Keratinocyte (primary cell): ENCODE measurements around the gene CARMIL1. TPM values are rescaled to one million over a fixed set of nuclear protein-coding genes. Genes with fewer than 3 reads are reported as not detected.
"Not testable (repeated sequence)": the region's sequence is repeated elsewhere in the genome, so short reads cannot be mapped to it uniquely, and the experiment has no call there.

Source experiments
- DNase-seq: peaks from one replicate; pipeline ENCODE4 v3.0.0-alpha.2; 2011; ENCODE audit warnings: low read depth, missing footprints, low spot score
- FAIRE-seq: peaks from 2 replicates; lab custom pipeline; 2011; peaks lifted over from hg19 to GRCh38; lab: Jason Lieb, UNC
- H2AFZ ChIP-seq: 2 replicates; pipeline ENCODE4 v1.6.0; 2012; ENCODE audit warnings: low read length, control low read depth, inconsistent platforms; ENCODE audit not compliant: control insufficient read depth
- H3K27ac ChIP-seq: 2 replicates; pipeline ENCODE4 v1.5.1; 2011; ENCODE audit warnings: low read length; ENCODE audit not compliant: control insufficient read depth, insufficient read depth
- H3K27me3 ChIP-seq: 3 replicates; pipeline ENCODE4 v1.6.0; 2011; ENCODE audit warnings: low read length; ENCODE audit not compliant: control insufficient read depth, insufficient read depth; ENCODE audit errors: extremely low read depth
- H3K36me3 ChIP-seq, 2 experiments: 2 replicates in 1 of 2; 3 replicates in 1 of 2; pipeline ENCODE4 v1.5.1; 2011; ENCODE audit warnings: low read length in 2 of 2, mild to moderate bottlenecking in 1 of 2; ENCODE audit not compliant: control insufficient read depth in 2 of 2, insufficient read depth in 2 of 2; ENCODE audit errors: extremely low read depth in 1 of 2
- H3K4me1 ChIP-seq: 3 replicates; pipeline ENCODE4 v1.5.1; 2011; ENCODE audit warnings: low read length; ENCODE audit not compliant: control insufficient read depth, insufficient read depth; ENCODE audit errors: extremely low read depth
- H3K4me2 ChIP-seq: 3 replicates; pipeline ENCODE4 v1.6.0; 2011; ENCODE audit warnings: low read depth, low read length; ENCODE audit not compliant: control insufficient read depth, insufficient read depth; ENCODE audit errors: extremely low read depth
- H3K4me3 ChIP-seq, 3 experiments: fragments of 200-600 bp in 1 of 3; sonication (generic) in 1 of 3; 2 replicates in 2 of 3; 3 replicates in 1 of 3; pipeline ENCODE4 v1.5.1; 2011 to 2016; ENCODE audit warnings: low read length in 3 of 3, mild to moderate bottlenecking in 3 of 3, control low read depth in 2 of 3, inconsistent platforms in 1 of 3, low read depth in 1 of 3, mixed read lengths in 1 of 3, mixed run types in 1 of 3, moderate library complexity in 1 of 3; ENCODE audit not compliant: control insufficient read depth in 2 of 3, insufficient read depth in 2 of 3; ENCODE audit errors: extremely low read depth in 1 of 3
- H3K79me2 ChIP-seq: 2 replicates; pipeline ENCODE4 v1.6.0; 2012; ENCODE audit warnings: low read length; ENCODE audit not compliant: control insufficient read depth, insufficient read depth
- H3K9ac ChIP-seq: 3 replicates; pipeline ENCODE4 v1.6.0; 2011; ENCODE audit warnings: low read length; ENCODE audit not compliant: control insufficient read depth, insufficient read depth; ENCODE audit errors: extremely low read depth
- H3K9me1 ChIP-seq: 3 replicates; pipeline ENCODE4 v1.6.0; 2011; ENCODE audit warnings: low read length; ENCODE audit not compliant: control insufficient read depth, insufficient read depth; ENCODE audit errors: extremely low read depth
- H3K9me3 ChIP-seq: 2 replicates; pipeline ENCODE4 v1.5.1; 2012; ENCODE audit warnings: low read depth, low read length; ENCODE audit not compliant: control insufficient read depth
- H4K20me1 ChIP-seq: 3 replicates; pipeline ENCODE4 v1.6.0; 2011; ENCODE audit warnings: low read length; ENCODE audit not compliant: control insufficient read depth, insufficient read depth; ENCODE audit errors: extremely low read depth
- EZH2 ChIP-seq: IDR thresholded peaks from one replicate; pipeline ENCODE4 v1.6.1; 2012; ENCODE audit warnings: inconsistent platforms, mild to moderate bottlenecking, low read length, moderate library complexity
- dilution Hi-C: fragments of 300-500 bp; cut with MboI; formaldehyde crosslinking; loops from one replicate; pipeline ENCODE4 v1.7.0; 2020; ENCODE audit warnings: low sequenced_read_pairs; ENCODE audit not compliant: extremely low pct_ligation_motif_present
- polyA plus RNA-seq, 5 experiments: library from polyadenylated mRNA; depleted of rRNA in 3 of 5; stranded (reverse) in 3 of 5; stranded (forward) in 1 of 5; unstranded in 1 of 5; fragments of >200 nt; gene quantifications; 1 replicate in 1 of 5; 2 replicates in 3 of 5; 3 replicates in 1 of 5; pipeline versions ENCODE4 v1.2.1 to v1.2.3, GENCODE V29; 2011 to 2012; ENCODE audit warnings: missing spikeins in 2 of 5, low read depth in 1 of 5, low replicate concordance in 1 of 5
- TF ChIP-seq, protein P1 (sequence below), 3 experiments: IDR thresholded peaks in 1 of 3; conservative IDR thresholded peaks in 1 of 3; optimal IDR thresholded peaks in 1 of 3; 2 replicates in 2 of 3; 3 replicates in 1 of 3; pipeline versions ENCODE3 to v1.5.1; 2011; ENCODE audit warnings: low read length in 3 of 3, mild to moderate bottlenecking in 3 of 3, moderate library complexity in 2 of 3, control low read depth in 1 of 3, inconsistent platforms in 1 of 3; ENCODE audit not compliant: insufficient read depth in 2 of 3; ENCODE audit errors: extremely low read depth in 1 of 3

The CARMIL1 gene
- polyA plus RNA-seq, 1 donor (not counting 4 experiments of a cell fraction or from before 2014, with no cell fraction given): 18.9 TPM

GRCh38 chr6:25442898-25443297 lies 163.7 kb downstream of the CARMIL1 start:
- Histone ChIP-seq H2AFZ (no peak overlapping the region), H3K27ac (no peak overlapping the region), H4K20me1 (no peaks in the 10 kb centered on the region), H3K27me3 (no peaks in the 10 kb centered on the region), H3K9me1 (no peaks in the 10 kb centered on the region), H3K36me3 (no peaks in the 10 kb centered on the region), H3K9ac (no peak overlapping the region), H3K79me2 (no peaks in the 10 kb centered on the region), H3K9me3 (no peaks in the 10 kb centered on the region), H3K4me2 (no peak overlapping the region), H3K4me3 (no peak overlapping the region), H3K4me1 (peaks cover 17% of the 10 kb centered on the region)
- no peak for FAIRE-seq
- DNase-seq: no peak
- TF ChIP-seq, protein P1, sequence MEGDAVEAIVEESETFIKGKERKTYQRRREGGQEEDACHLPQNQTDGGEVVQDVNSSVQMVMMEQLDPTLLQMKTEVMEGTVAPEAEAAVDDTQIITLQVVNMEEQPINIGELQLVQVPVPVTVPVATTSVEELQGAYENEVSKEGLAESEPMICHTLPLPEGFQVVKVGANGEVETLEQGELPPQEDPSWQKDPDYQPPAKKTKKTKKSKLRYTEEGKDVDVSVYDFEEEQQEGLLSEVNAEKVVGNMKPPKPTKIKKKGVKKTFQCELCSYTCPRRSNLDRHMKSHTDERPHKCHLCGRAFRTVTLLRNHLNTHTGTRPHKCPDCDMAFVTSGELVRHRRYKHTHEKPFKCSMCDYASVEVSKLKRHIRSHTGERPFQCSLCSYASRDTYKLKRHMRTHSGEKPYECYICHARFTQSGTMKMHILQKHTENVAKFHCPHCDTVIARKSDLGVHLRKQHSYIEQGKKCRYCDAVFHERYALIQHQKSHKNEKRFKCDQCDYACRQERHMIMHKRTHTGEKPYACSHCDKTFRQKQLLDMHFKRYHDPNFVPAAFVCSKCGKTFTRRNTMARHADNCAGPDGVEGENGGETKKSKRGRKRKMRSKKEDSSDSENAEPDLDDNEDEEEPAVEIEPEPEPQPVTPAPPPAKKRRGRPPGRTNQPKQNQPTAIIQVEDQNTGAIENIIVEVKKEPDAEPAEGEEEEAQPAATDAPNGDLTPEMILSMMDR (optimal IDR thresholded peaks at IDR 0.05 in 1 of 3, IDR thresholded peaks at IDR 0.05 in 1 of 3, conservative IDR thresholded peaks at IDR 0.05 in 1 of 3; ENCODE audit: extremely low read depth in 1 of 3, insufficient read depth in 2 of 3, low read length in 3 of 3): no peak
- TF ChIP-seq EZH2: no peak
- dilution Hi-C loops: no loop called here

DNA sequence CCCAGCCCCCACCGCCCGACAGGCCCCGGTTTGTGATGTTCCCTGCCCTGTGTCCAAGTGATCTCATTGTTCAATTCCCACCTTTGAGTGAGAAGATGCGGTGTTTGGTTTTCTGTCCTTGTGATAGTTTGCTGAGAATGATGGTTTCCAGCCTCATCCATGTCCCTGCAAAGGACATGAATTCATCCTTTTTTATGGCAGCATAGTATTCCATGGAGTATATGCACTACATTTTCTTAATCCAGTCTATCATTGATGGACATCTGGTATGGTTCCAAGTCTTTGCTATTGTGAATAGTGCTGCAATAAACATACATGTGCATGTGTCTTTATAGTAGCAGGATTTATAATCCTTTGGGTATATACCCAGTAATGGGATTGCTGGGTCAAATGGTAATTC lies 165.3 kb downstream of the CARMIL1 start:
- H3K27me3 ChIP-seq, FAIRE-seq, H3K36me3 ChIP-seq, H3K9me3 ChIP-seq, H3K9me1 ChIP-seq, H3K9ac ChIP-seq, H3K4me2 ChIP-seq, H2AFZ ChIP-seq, H3K79me2 ChIP-seq, H3K27ac ChIP-seq, H3K4me3 ChIP-seq, DNase-seq, H4K20me1 ChIP-seq, dilution Hi-C loops: not testable (repeated sequence)
- peaks cover 33% of the 10 kb centered on the region for H3K4me1 ChIP-seq
